ENCODE results near the gene EVA1C. TPM values are rescaled to one million over a fixed set of nuclear protein-coding genes. Genes with fewer than 3 reads are reported as not detected.

Gene EVA1C
- total RNA-seq, 6 donors from 2014 or later, result 40.2 to 75.6 (median 55.7) TPM

- WGBS, 2 donors, result 0 to 1% methylated on average over 9 to 32 of the region's 32 CpGs
- TF ChIP-seq EP300 (IDR thresholded peaks at IDR 0.05), result no peak
- no peak for TF ChIP-seq POLR2A (IDR thresholded peaks at IDR 0.05)
- TF ChIP-seq POLR2AphosphoS5 (IDR thresholded peaks at IDR 0.05), result no peak
- TF ChIP-seq CTCF (IDR thresholded peaks at IDR 0.05), result no peak
- DNase-seq, result no peak
These were observed 20.1 kb upstream of the EVA1C start for GRCh38 chr21:32392299-32392879.

GRCh38 chr21:32392880-32393676, 19.4 kb upstream of the EVA1C start, which contains the start of gene URB1:
Gene URB1 (minus strand): TSS chr21:32393012. CDS start chr21:32392910, 102 bp downstream.
- H3K27ac ChIP-seq, result peak within 1 kb of the TSS; percentile 87 to 96 (median 91)
- H3K27me3 ChIP-seq, result no peaks in the 10 kb centered on the region
- no peaks in the 10 kb centered on the region for H3K36me3 ChIP-seq
- ATAC-seq (ENCODE audit: low FRiP score in 2 of 2) (peak; percentile 98 to 100), DNase-seq (peak; percentile 90 to 99)
- H3K4me3 ChIP-seq, result peak within 1 kb of the TSS; percentile 68 to 99 (median 82)
- TF ChIP-seq CTCF (IDR thresholded peaks at IDR 0.05) (peak in 2 of 6 experiments; percentile 11 to 30), POLR2AphosphoS5 (IDR thresholded peaks at IDR 0.05) (peak; percentile 76 to 78), POLR2A (IDR thresholded peaks at IDR 0.05) (peak in 3 of 4 donors; percentile 54 to 90 (median 72)), EP300 (IDR thresholded peaks at IDR 0.05) (no peak)
- H3K4me1 ChIP-seq, result peaks cover 18 to 22% (median 19%) of the 10 kb centered on the region in 4 donors
- H3K9me3 ChIP-seq, result no peaks in the 10 kb centered on the region
- 7% methylated on average over 15 to 47 of the region's 59 CpGs for whole genome bisulfite sequencing, 2 donors

More at GRCh38 chr21:32392299-32392879, 20.1 kb upstream of the EVA1C start:
- Histone ChIP-seq H3K4me1 (peaks cover 18 to 22% (median 20%) of the 10 kb centered on the region in 4 donors), H3K36me3 (no peaks in the 10 kb centered on the region), H3K27ac (peak overlapping the region in 2 of 4 donors; percentile 87 to 96), H3K4me3 (peak overlapping the region; percentile 68 to 99 (median 82)), H3K9me3 (no peaks in the 10 kb centered on the region), H3K27me3 (no peaks in the 10 kb centered on the region)
- peak; percentile 2 to 43 for ATAC-seq (ENCODE audit: low FRiP score in 2 of 2)

GRCh38 chr21:32393677-32394001, 18.9 kb upstream of the EVA1C start:
- Histone ChIP-seq H3K27ac (peak overlapping the region; percentile 87 to 96 (median 91)), H3K27me3 (no peaks in the 10 kb centered on the region), H3K4me1 (peaks cover 18 to 22% (median 19%) of the 10 kb centered on the region in 4 donors), H3K4me3 (peak overlapping the region; percentile 49 to 99 (median 82)), H3K9me3 (no peaks in the 10 kb centered on the region), H3K36me3 (no peaks in the 10 kb centered on the region)
- DNase-seq, result no peak
- 47 to 48% methylated on average over 9 of the region's 9 CpGs for WGBS, 2 donors
- TF ChIP-seq CTCF (IDR thresholded peaks at IDR 0.05), result no peak
- TF ChIP-seq EP300 (IDR thresholded peaks at IDR 0.05), result no peak
- TF ChIP-seq POLR2A (IDR thresholded peaks at IDR 0.05), result no peak
- TF ChIP-seq POLR2AphosphoS5 (IDR thresholded peaks at IDR 0.05), result no peak
- no peak for ATAC-seq (ENCODE audit: low FRiP score in 2 of 2)

GRCh38 chr21:32403201-32403777, 9.2 kb upstream of the EVA1C start:
- peak overlapping the region in 1 of 4 donors; percentile 67 for H3K27ac ChIP-seq
- no peaks in the 10 kb centered on the region for H3K9me3 ChIP-seq
- WGBS, 2 donors, result 13 to 16% methylated on average over 5 of the region's 5 CpGs
- DNase-seq (peak in 1 of 2 donors; percentile 61), ATAC-seq (ENCODE audit: low FRiP score in 2 of 2) (peak; percentile 86 to 91)
- H3K36me3 ChIP-seq, result no peaks in the 10 kb centered on the region
- TF ChIP-seq POLR2AphosphoS5 (IDR thresholded peaks at IDR 0.05), result no peak
- peak; percentile 52 to 75 (median 64) for TF ChIP-seq CTCF (IDR thresholded peaks at IDR 0.05)
- peaks cover 3 to 18% (median 10%) of the 10 kb centered on the region in 4 donors for H3K4me1 ChIP-seq
- H3K4me3 ChIP-seq, result no peak overlapping the region
- H3K27me3 ChIP-seq, result no peaks in the 10 kb centered on the region

Data from upper lobe of left lung (tissue), 6 donors.